CD14-positive monocyte (primary cell): ENCODE results near the gene TIMMDC1. TPM values are rescaled to one million over a fixed set of nuclear protein-coding genes. Genes with fewer than 3 reads are reported as not detected.

Experiments
- DNase-seq, 3 donors: peaks; one replicate each; pipeline ENCODE4 v3.0.0-alpha.2; 2011 to 2022
- H2AFZ ChIP-seq: 2 replicates; pipeline ENCODE4 v1.6.0; 2012; ENCODE audit warnings: mild to moderate bottlenecking, low read depth, low read length, inconsistent platforms; ENCODE audit not compliant: insufficient read depth, poor library complexity, severe bottlenecking
- H3K27ac ChIP-seq, 2 donors: 1 replicate in 1 of 2; 2 replicates in 1 of 2; pipeline ENCODE4 v1.5.1; 2012 to 2013; ENCODE audit warnings: low read length in 2 of 2, control low read depth in 1 of 2, inconsistent platforms in 1 of 2, low read depth in 1 of 2, mild to moderate bottlenecking in 1 of 2
- H3K27me3 ChIP-seq, 2 donors: one replicate each; pipeline versions ENCODE4 v1.6.0 to v1.6.1; 2011 to 2013; ENCODE audit warnings: low read length in 2 of 2; ENCODE audit not compliant: control insufficient read depth in 2 of 2, insufficient read depth in 2 of 2
- H3K36me3 ChIP-seq, 2 donors: replicated peaks in 1 of 2; 1 replicate in 1 of 2; 2 replicates in 1 of 2; pipeline versions ENCODE4 v1.5.1 to v1.6.1; 2012 to 2013; ENCODE audit warnings: low read length in 2 of 2, control low read depth in 1 of 2, inconsistent platforms in 1 of 2, mild to moderate bottlenecking in 1 of 2; ENCODE audit not compliant: insufficient read depth in 2 of 2, control insufficient read depth in 1 of 2
- H3K4me1 ChIP-seq, 2 donors: 1 replicate in 1 of 2; 2 replicates in 1 of 2; pipeline versions ENCODE4 v1.5.1 to v1.6.1; 2012 to 2013; ENCODE audit warnings: low read length in 2 of 2, control low read depth in 1 of 2, inconsistent platforms in 1 of 2, mild to moderate bottlenecking in 1 of 2, moderate library complexity in 1 of 2; ENCODE audit not compliant: insufficient read depth in 2 of 2, control insufficient read depth in 1 of 2
- H3K4me2 ChIP-seq: replicated peaks from 2 replicates; pipeline ENCODE3; 2012; ENCODE audit warnings: low read length, moderate library complexity, mild to moderate bottlenecking; ENCODE audit not compliant: poor library complexity, severe bottlenecking; ENCODE audit errors: extremely low read depth
- H3K4me3 ChIP-seq, 3 experiments: fragments of 200-600 bp in 1 of 3; sonication (generic) in 1 of 3; replicated peaks in 1 of 3; 1 replicate in 2 of 3; 2 replicates in 1 of 3; pipeline ENCODE4 v1.5.1; 2011 to 2013; ENCODE audit warnings: low read length in 3 of 3, mild to moderate bottlenecking in 3 of 3, control low read depth in 2 of 3, low read depth in 2 of 3, inconsistent platforms in 1 of 3, moderate library complexity in 1 of 3
- H3K79me2 ChIP-seq: 2 replicates; pipeline ENCODE4 v1.6.0; 2012; ENCODE audit warnings: mild to moderate bottlenecking, control low read depth, inconsistent platforms, low read length, moderate library complexity; ENCODE audit not compliant: insufficient read depth
- H3K9ac ChIP-seq: 2 replicates; pipeline ENCODE4 v1.6.0; 2017; ENCODE audit warnings: low read length, mild to moderate bottlenecking; ENCODE audit not compliant: insufficient read depth, poor library complexity, severe bottlenecking
- H3K9me3 ChIP-seq, 2 donors: replicated peaks in 1 of 2; 1 replicate in 1 of 2; 2 replicates in 1 of 2; pipeline versions ENCODE4 v1.5.1 to v1.6.1; 2012 to 2013; ENCODE audit warnings: low read length in 2 of 2, control low read depth in 1 of 2; ENCODE audit not compliant: control insufficient read depth in 1 of 2, insufficient read depth in 1 of 2
- H4K20me1 ChIP-seq: 2 replicates; pipeline ENCODE4 v1.6.0; 2012; ENCODE audit warnings: mild to moderate bottlenecking, low read length, control low read depth, moderate library complexity; ENCODE audit not compliant: insufficient read depth
- H3K27ac Mint-ChIP-seq, 7 donors: one replicate each; pipeline ENCODE4 v1.8.0; 2020; ENCODE audit warnings: mild to moderate bottlenecking in 7 of 7, mixed read lengths in 7 of 7, moderate library complexity in 6 of 7, inconsistent platforms in 2 of 7
- H3K27me3 Mint-ChIP-seq, 3 donors: one replicate each; pipeline ENCODE4 v1.8.0; 2021 to 2022; ENCODE audit warnings: low read depth in 3 of 3, mild to moderate bottlenecking in 3 of 3, mixed read lengths in 3 of 3, moderate library complexity in 3 of 3, inconsistent platforms in 1 of 3
- H3K36me3 Mint-ChIP-seq, 2 donors: one replicate each; pipeline ENCODE4 v1.8.0; 2020; ENCODE audit warnings: mixed read lengths in 2 of 2, inconsistent platforms in 1 of 2, mild to moderate bottlenecking in 1 of 2
- H3K4me1 Mint-ChIP-seq: one replicate; pipeline ENCODE4 v1.8.0; 2020; ENCODE audit warnings: mild to moderate bottlenecking, mixed read lengths
- H3K4me3 Mint-ChIP-seq, 2 donors: one replicate each; pipeline ENCODE4 v1.8.0; 2020; ENCODE audit warnings: mild to moderate bottlenecking in 2 of 2, mixed read lengths in 2 of 2, moderate library complexity in 1 of 2
- H3K9me3 Mint-ChIP-seq, 7 donors: one replicate each; pipeline ENCODE4 v1.8.0; 2020 to 2022; ENCODE audit warnings: mixed read lengths in 7 of 7, mild to moderate bottlenecking in 6 of 7, moderate library complexity in 6 of 7, inconsistent platforms in 2 of 7
- WGBS: methylation state at CpG from one replicate; pipeline ENCODE4 v1.1.5; 2013; ENCODE audit warnings: missing lambda C conversion rate; ENCODE audit not compliant: insufficient coverage; 5-methylcytosine and 5-hydroxymethylcytosine counted together
- intact Hi-C, 2 donors: fragments of 100-400 bp; cut with micrococcal nuclease; formaldehyde crosslinking; loops; one replicate each; pipeline versions ENCODE4 v1.15.0 to v1.15.1; 2023
- polyA minus RNA-seq: library from RNA; depleted of rRNA, polyadenylated mRNA; stranded (reverse); fragments of >200 nt; gene quantifications from 2 replicates; pipeline ENCODE4 v1.2.3, GENCODE V29; 2012
- polyA plus RNA-seq, 3 donors: library from polyadenylated mRNA; depleted of rRNA in 1 of 3; unstranded in 2 of 3; stranded (reverse) in 1 of 3; fragments of 300-500 nt in 2 of 3; fragments of >200 nt in 1 of 3; fragmentation: Illumina TruSeq in 2 of 3; gene quantifications; 1 replicate in 2 of 3; 2 replicates in 1 of 3; pipeline ENCODE4 v1.2.3, GENCODE V29; 2012 to 2021
- total RNA-seq, 12 experiments: library from RNA in 1 of 12; stranded (reverse) in 1 of 12; fragments of 120-200 nt in 1 of 12; gene quantifications; one replicate each; pipeline ENCODE4 v1.2.4 and lab custom pipeline; 2013 to 2026; ENCODE audit warnings: mixed read lengths in 6 of 12, inconsistent platforms in 1 of 12
- TF ChIP-seq, protein P1 (sequence below): fragments of 200-600 bp; IDR thresholded peaks from one replicate; pipeline ENCODE4 v1.8.0; 2022; ENCODE audit warnings: antibody characterized with exemption, mild to moderate bottlenecking

Gene TIMMDC1
- total RNA-seq (2013), result 81.2 TPM
- 10 to 100 TPM; 34.1 to 81.1 (median 78.2) TPM for polyA plus RNA-seq
- polyA minus RNA-seq, result 24.3 and 29.2 TPM in 2 replicates
- 8.5 to 25.9 (median 17.9) reads per million in 11 experiments for total RNA-seq (lab: John Stamatoyannopoulos, UW)

- Mint-ChIP-seq H3K4me3 (peak within 1 kb of the TSS; percentile 96 to 99), H3K4me1 (peaks cover 32% of the 10 kb centered on the region), H3K9me3 (no peaks in the 10 kb centered on the region), H3K27me3 (peaks cover 2 to 3% (median 2%) of the 10 kb centered on the region in 3 donors), H3K36me3 (peaks cover 4 to 6% of the 10 kb centered on the region in 2 donors), H3K27ac (peak within 1 kb of the TSS; percentile 96 to 99 (median 98))
- Histone ChIP-seq H3K4me2 (peak within 1 kb of the TSS; percentile 89), H2AFZ (peak within 1 kb of the TSS; percentile 89), H3K27me3 (no peaks in the 10 kb centered on the region), H3K27ac (peak within 1 kb of the TSS; percentile 81 to 99), H3K36me3 (peaks cover 0 to 5% of the 10 kb centered on the region in 2 donors), H3K4me1 (peaks cover 17 to 19% of the 10 kb centered on the region in 2 donors), H4K20me1 (no peaks in the 10 kb centered on the region), H3K4me3 (peak within 1 kb of the TSS; percentile 62 to 95 (median 88)), H3K79me2 (peaks cover 36% of the 10 kb centered on the region), H3K9ac (peak within 1 kb of the TSS; percentile 95), H3K9me3 (no peaks in the 10 kb centered on the region)
- WGBS, result under 1% methylated on average over 54 of the region's 58 CpGs
- DNase-seq, result peak; percentile 95 to 98 (median 96)
- TF ChIP-seq, protein P1, sequence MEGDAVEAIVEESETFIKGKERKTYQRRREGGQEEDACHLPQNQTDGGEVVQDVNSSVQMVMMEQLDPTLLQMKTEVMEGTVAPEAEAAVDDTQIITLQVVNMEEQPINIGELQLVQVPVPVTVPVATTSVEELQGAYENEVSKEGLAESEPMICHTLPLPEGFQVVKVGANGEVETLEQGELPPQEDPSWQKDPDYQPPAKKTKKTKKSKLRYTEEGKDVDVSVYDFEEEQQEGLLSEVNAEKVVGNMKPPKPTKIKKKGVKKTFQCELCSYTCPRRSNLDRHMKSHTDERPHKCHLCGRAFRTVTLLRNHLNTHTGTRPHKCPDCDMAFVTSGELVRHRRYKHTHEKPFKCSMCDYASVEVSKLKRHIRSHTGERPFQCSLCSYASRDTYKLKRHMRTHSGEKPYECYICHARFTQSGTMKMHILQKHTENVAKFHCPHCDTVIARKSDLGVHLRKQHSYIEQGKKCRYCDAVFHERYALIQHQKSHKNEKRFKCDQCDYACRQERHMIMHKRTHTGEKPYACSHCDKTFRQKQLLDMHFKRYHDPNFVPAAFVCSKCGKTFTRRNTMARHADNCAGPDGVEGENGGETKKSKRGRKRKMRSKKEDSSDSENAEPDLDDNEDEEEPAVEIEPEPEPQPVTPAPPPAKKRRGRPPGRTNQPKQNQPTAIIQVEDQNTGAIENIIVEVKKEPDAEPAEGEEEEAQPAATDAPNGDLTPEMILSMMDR, result no peak
- intact Hi-C loops, result loop anchor here (2.0 to 5.0 kb wide), 4 partner anchors 30 to 179 kb away; partner anchors contain the start of genes COX17 (in 2 of the 2), POGLUT1 (in 1 of the 2) and TMEM39A (in 1 of the 2)
Observed at GRCh38 chr3:119498186-119499011, at the start of gene TIMMDC1. Gene TIMMDC1 (plus strand): TSS chr3:119498547. CDS start chr3:119498734, 187 bp downstream.

DNA sequence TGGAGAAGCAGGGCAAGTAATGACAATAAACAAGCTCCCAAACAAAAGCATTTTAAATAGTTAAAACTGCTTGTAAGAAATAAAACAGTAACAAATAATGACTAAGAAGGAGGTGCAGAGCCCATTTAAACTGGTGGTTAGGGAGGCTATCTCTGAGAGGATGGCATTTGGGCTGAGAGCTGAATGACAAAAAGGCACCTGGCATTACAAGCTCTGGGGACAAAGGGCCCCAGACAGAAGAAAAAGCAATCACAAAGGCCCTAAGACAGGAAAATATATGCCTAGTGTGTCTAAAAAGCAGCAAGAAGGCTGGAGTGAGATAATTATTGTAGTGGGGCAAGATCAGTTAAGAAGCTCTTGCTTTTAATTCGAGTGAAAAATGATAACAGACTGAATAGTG lies 44.5 kb upstream of the TIMMDC1 start:
- Mint-ChIP-seq H3K36me3 (peaks cover 74 to 89% of the 10 kb centered on the region in 2 donors), H3K4me3 (no peak overlapping the region), H3K9me3 (no peaks in the 10 kb centered on the region), H3K27me3 (peaks cover 0 to 1% (median 0%) of the 10 kb centered on the region in 3 donors), H3K4me1 (peaks cover 28% of the 10 kb centered on the region), H3K27ac (peak overlapping the region in 1 of 7 donors; percentile 51)
- Histone ChIP-seq H3K36me3 (peaks cover 72 to 92% of the 10 kb centered on the region in 2 donors), H3K79me2 (peaks cover 55% of the 10 kb centered on the region), H3K4me3 (no peak overlapping the region), H3K9ac (no peak overlapping the region), H3K4me1 (peaks cover 20 to 25% of the 10 kb centered on the region in 2 donors), H3K27ac (no peak overlapping the region), H3K4me2 (no peak overlapping the region), H2AFZ (no peak overlapping the region), H3K9me3 (no peaks in the 10 kb centered on the region), H4K20me1 (peaks cover 5% of the 10 kb centered on the region), H3K27me3 (no peaks in the 10 kb centered on the region)
- DNase-seq, result no peak
- no CpG with 5 or more reads among the region's 1 CpG for WGBS
- TF ChIP-seq, protein P1, result no peak
- intact Hi-C loops, result no loop called here
